ENCODE data around the gene PGLYRP3.
"Not testable (repeated sequence)": the region's sequence is repeated elsewhere in the genome, so short reads cannot be mapped to it uniquely, and the experiment has no call there.

PGLYRP3 gene

GRCh38 chr1:153337980-153338853, 25.5 kb upstream of the PGLYRP3 start:
- Histone ChIP-seq H3K9me3 (ENCODE audit: insufficient read depth, low read depth, low read length) (no peaks in the 10 kb centered on the region), H3K27me3 (ENCODE audit: insufficient read depth, low read length) (no peaks in the 10 kb centered on the region), H3K27ac (ENCODE audit: low read depth, low read length) (no peak overlapping the region), H3K4me3 (ENCODE audit: low read length) (no peak overlapping the region), H3K36me3 (ENCODE audit: insufficient read depth, low read length) (no peaks in the 10 kb centered on the region), H3K9ac (ENCODE audit: low read depth, low read length) (no peak overlapping the region), H3K4me1 (ENCODE audit: insufficient read depth, low read length) (no peaks in the 10 kb centered on the region)
- WGBS: 80% methylated on average over 8 of the region's 8 CpGs

GRCh38 chr1:153336650-153337049, 23.9 kb upstream of the PGLYRP3 start:
- Histone ChIP-seq H3K9me3 (ENCODE audit: insufficient read depth, low read depth, low read length) (0 out of 2 replicates have a peak, but pooled peaks cover 1% of the 10 kb centered on the region), H3K9ac (ENCODE audit: low read depth, low read length) (no peak overlapping the region), H3K36me3 (ENCODE audit: insufficient read depth, low read length) (no peaks in the 10 kb centered on the region), H3K27ac (ENCODE audit: low read depth, low read length) (no peak overlapping the region), H3K27me3 (ENCODE audit: insufficient read depth, low read length) (no peaks in the 10 kb centered on the region), H3K4me1 (ENCODE audit: insufficient read depth, low read length) (no peaks in the 10 kb centered on the region), H3K4me3 (ENCODE audit: low read length) (no peak overlapping the region)

- H3K4me3 ChIP-seq (ENCODE audit: low read length): no peak overlapping the region
- H3K27me3 ChIP-seq (ENCODE audit: insufficient read depth, low read length): no peaks in the 10 kb centered on the region
- H3K27ac ChIP-seq (ENCODE audit: low read depth, low read length): no peak overlapping the region
- H3K36me3 ChIP-seq (ENCODE audit: insufficient read depth, low read length): no peaks in the 10 kb centered on the region
- H3K9ac ChIP-seq (ENCODE audit: low read depth, low read length): no peak overlapping the region
- H3K4me1 ChIP-seq (ENCODE audit: insufficient read depth, low read length): no peaks in the 10 kb centered on the region
- WGBS: 80% methylated on average over 1 of the region's 1 CpG
- H3K9me3 ChIP-seq (ENCODE audit: insufficient read depth, low read depth, low read length): 0 out of 2 replicates have a peak, but pooled peaks cover 11% of the 10 kb centered on the region
Observed at GRCh38 chr1:153333902-153334301, 21.1 kb upstream of the PGLYRP3 start.

- Histone ChIP-seq H3K9me3 (ENCODE audit: insufficient read depth, low read depth, low read length) (peaks cover 55% of the 10 kb centered on the region), H3K36me3 (ENCODE audit: insufficient read depth, low read length) (no peaks in the 10 kb centered on the region), H3K4me3 (ENCODE audit: low read length) (no peak overlapping the region), H3K4me1 (ENCODE audit: insufficient read depth, low read length) (no peaks in the 10 kb centered on the region), H3K9ac (ENCODE audit: low read depth, low read length) (no peak overlapping the region), H3K27me3 (ENCODE audit: insufficient read depth, low read length) (no peaks in the 10 kb centered on the region), H3K27ac (ENCODE audit: low read depth, low read length) (no peak overlapping the region)
Observed at GRCh38 chr1:153324912-153325311, 12.2 kb upstream of the PGLYRP3 start.

GRCh38 chr1:153322568-153322967, 9.8 kb upstream of the PGLYRP3 start:
- H3K4me3 ChIP-seq (ENCODE audit: low read length): no peak overlapping the region
- no CpG with 5 or more reads among the region's 1 CpG for WGBS
- no peaks in the 10 kb centered on the region for H3K4me1 ChIP-seq (ENCODE audit: insufficient read depth, low read length)
- H3K9me3 ChIP-seq (ENCODE audit: insufficient read depth, low read depth, low read length): peaks cover 41% of the 10 kb centered on the region
- no peak overlapping the region for H3K27ac ChIP-seq (ENCODE audit: low read depth, low read length)
- no peaks in the 10 kb centered on the region for H3K36me3 ChIP-seq (ENCODE audit: insufficient read depth, low read length)
- H3K27me3 ChIP-seq (ENCODE audit: insufficient read depth, low read length): no peaks in the 10 kb centered on the region
- no peak overlapping the region for H3K9ac ChIP-seq (ENCODE audit: low read depth, low read length)

- not testable (repeated sequence) for H3K9ac ChIP-seq (ENCODE audit: low read depth, low read length); H3K4me3 ChIP-seq (ENCODE audit: low read length); H3K4me1 ChIP-seq (ENCODE audit: insufficient read depth, low read length); H3K27ac ChIP-seq (ENCODE audit: low read depth, low read length); H3K27me3 ChIP-seq (ENCODE audit: insufficient read depth, low read length); H3K36me3 ChIP-seq (ENCODE audit: insufficient read depth, low read length)
- H3K9me3 ChIP-seq (ENCODE audit: insufficient read depth, low read depth, low read length): peaks cover 14% of the 10 kb centered on the region
- 83% methylated on average over 7 of the region's 7 CpGs for WGBS
Observed at GRCh38 chr1:153318145-153318544, 5.4 kb upstream of the PGLYRP3 start.

- H3K4me3 ChIP-seq (ENCODE audit: low read length); H3K27me3 ChIP-seq (ENCODE audit: insufficient read depth, low read length): not testable (repeated sequence)
Observed at GRCh38 chr1:153316013-153316412, 3.3 kb upstream of the PGLYRP3 start.

GRCh38 chr1:153314388-153314787, 1.6 kb upstream of the PGLYRP3 start:
- H3K4me3 ChIP-seq (ENCODE audit: low read length); H3K36me3 ChIP-seq (ENCODE audit: insufficient read depth, low read length); H3K4me1 ChIP-seq (ENCODE audit: insufficient read depth, low read length); H3K27me3 ChIP-seq (ENCODE audit: insufficient read depth, low read length); H3K27ac ChIP-seq (ENCODE audit: low read depth, low read length); H3K9ac ChIP-seq (ENCODE audit: low read depth, low read length); H3K9me3 ChIP-seq (ENCODE audit: insufficient read depth, low read depth, low read length): not testable (repeated sequence)

More at GRCh38 chr1:153316013-153316412, 3.3 kb upstream of the PGLYRP3 start:
- H3K27ac ChIP-seq (ENCODE audit: low read depth, low read length); H3K4me1 ChIP-seq (ENCODE audit: insufficient read depth, low read length); H3K36me3 ChIP-seq (ENCODE audit: insufficient read depth, low read length); H3K9me3 ChIP-seq (ENCODE audit: insufficient read depth, low read depth, low read length); H3K9ac ChIP-seq (ENCODE audit: low read depth, low read length): not testable (repeated sequence)

GRCh38 chr1:153313288-153313687, 536 bp upstream of the PGLYRP3 start:
- Histone ChIP-seq H3K9me3 (ENCODE audit: insufficient read depth, low read depth, low read length) (no peaks in the 10 kb centered on the region), H3K27ac (ENCODE audit: low read depth, low read length) (no peak overlapping the region), H3K4me1 (ENCODE audit: insufficient read depth, low read length) (no peaks in the 10 kb centered on the region), H3K36me3 (ENCODE audit: insufficient read depth, low read length) (no peaks in the 10 kb centered on the region), H3K4me3 (ENCODE audit: low read length) (no peak overlapping the region), H3K27me3 (ENCODE audit: insufficient read depth, low read length) (no peaks in the 10 kb centered on the region), H3K9ac (ENCODE audit: low read depth, low read length) (no peak overlapping the region)
- WGBS: 93% methylated on average over 2 of the region's 2 CpGs

GRCh38 chr1:153310526-153310925, 2.2 kb downstream of the PGLYRP3 start:
- 77% methylated on average over 7 of the region's 7 CpGs for WGBS
- Histone ChIP-seq H3K4me3 (ENCODE audit: low read length) (no peak overlapping the region), H3K9me3 (ENCODE audit: insufficient read depth, low read depth, low read length) (no peaks in the 10 kb centered on the region), H3K27ac (ENCODE audit: low read depth, low read length) (no peak overlapping the region), H3K36me3 (ENCODE audit: insufficient read depth, low read length) (no peaks in the 10 kb centered on the region), H3K4me1 (ENCODE audit: insufficient read depth, low read length) (0 out of 2 replicates have a peak, but pooled peaks cover 9% of the 10 kb centered on the region), H3K27me3 (ENCODE audit: insufficient read depth, low read length) (no peaks in the 10 kb centered on the region), H3K9ac (ENCODE audit: low read depth, low read length) (no peak overlapping the region)

- no peaks in the 10 kb centered on the region for H3K27me3 ChIP-seq (ENCODE audit: insufficient read depth, low read length)
- H3K9ac ChIP-seq (ENCODE audit: low read depth, low read length): no peak overlapping the region
- no peaks in the 10 kb centered on the region for H3K36me3 ChIP-seq (ENCODE audit: insufficient read depth, low read length)
- H3K4me1 ChIP-seq (ENCODE audit: insufficient read depth, low read length): 0 out of 2 replicates have a peak, but pooled peaks cover 9% of the 10 kb centered on the region
- 82% methylated on average over 2 of the region's 2 CpGs for WGBS
- no peak overlapping the region for H3K4me3 ChIP-seq (ENCODE audit: low read length)
- H3K27ac ChIP-seq (ENCODE audit: low read depth, low read length): no peak overlapping the region
- H3K9me3 ChIP-seq (ENCODE audit: insufficient read depth, low read depth, low read length): no peaks in the 10 kb centered on the region
Observed at GRCh38 chr1:153309441-153309840, 3.3 kb downstream of the PGLYRP3 start.

- no peak overlapping the region for H3K27ac ChIP-seq (ENCODE audit: low read depth, low read length)
- WGBS: 89% methylated on average over 2 of the region's 2 CpGs
- no peaks in the 10 kb centered on the region for H3K36me3 ChIP-seq (ENCODE audit: insufficient read depth, low read length)
- 0 out of 2 replicates have a peak, but pooled peaks cover 9% of the 10 kb centered on the region for H3K4me1 ChIP-seq (ENCODE audit: insufficient read depth, low read length)
- H3K4me3 ChIP-seq (ENCODE audit: low read length): no peak overlapping the region
- no peak overlapping the region for H3K9ac ChIP-seq (ENCODE audit: low read depth, low read length)
- H3K27me3 ChIP-seq (ENCODE audit: insufficient read depth, low read length): no peaks in the 10 kb centered on the region
- H3K9me3 ChIP-seq (ENCODE audit: insufficient read depth, low read depth, low read length): no peaks in the 10 kb centered on the region
Observed at GRCh38 chr1:153308540-153308939, 4.2 kb downstream of the PGLYRP3 start.
